Measurements from ENCODE around the gene DENND4A.

- no peak for TF ChIP-seq CTCF (conservative IDR thresholded peaks at IDR 0.05; ENCODE audit: low read depth, low read length)
- no peak for TF ChIP-seq EZH2 (IDR thresholded peaks at IDR 0.05; ENCODE audit: low read length, unreplicated experiment)
- no peak for TF ChIP-seq EZH2phosphoT487 (IDR thresholded peaks at IDR 0.05; ENCODE audit: borderline replicate concordance, low read length)
Observed at GRCh38 chr15:65653341-65653740, 138.8 kb downstream of the DENND4A start.
